OCI-LY1 (cell line): ENCODE data around the gene LPCAT1.

Source experiments
- H2AFZ ChIP-seq: fragments of 200-600 bp; sonication (generic), shearing (Covaris generic); 2 replicates; pipeline ENCODE4 v1.6.0; 2014; ENCODE audit warnings: antibody characterized with exemption, mild to moderate bottlenecking, low read length
- H3F3A ChIP-seq: fragments of 200-600 bp; sonication (generic), shearing (Covaris generic); 2 replicates; pipeline ENCODE4 v1.6.0; 2014; ENCODE audit warnings: mild to moderate bottlenecking, antibody characterized with exemption, low read length, moderate library complexity; ENCODE audit not compliant: insufficient read depth
- H3K27ac ChIP-seq: fragments of 200-600 bp; sonication (generic); 2 replicates; pipeline ENCODE4 v1.5.1; 2014; ENCODE audit warnings: low read length, mixed run types, mild to moderate bottlenecking, low read depth; ENCODE audit not compliant: poor library complexity, severe bottlenecking
- H3K27me3 ChIP-seq: fragments of 200-600 bp; sonication (generic); 2 replicates; pipeline ENCODE4 v1.6.0; 2014; ENCODE audit warnings: antibody characterized with exemption, mild to moderate bottlenecking, low read length, moderate library complexity; ENCODE audit not compliant: insufficient read depth
- H3K36me3 ChIP-seq: fragments of 200-600 bp; sonication (generic); 2 replicates; pipeline ENCODE4 v1.6.1; 2014; ENCODE audit warnings: mild to moderate bottlenecking, antibody characterized with exemption, low read length, moderate library complexity, mixed read lengths; ENCODE audit not compliant: insufficient read depth
- H3K4me1 ChIP-seq: fragments of 200-600 bp; sonication (generic); 2 replicates; pipeline ENCODE4 v1.5.1; 2014; ENCODE audit warnings: mild to moderate bottlenecking, low read length, moderate library complexity; ENCODE audit not compliant: insufficient read depth, severe bottlenecking
- H3K4me2 ChIP-seq: fragments of 200-600 bp; sonication (generic), shearing (Covaris generic); 2 replicates; pipeline ENCODE4 v1.6.1; 2014; ENCODE audit warnings: low read length
- H3K4me3 ChIP-seq: fragments of 200-600 bp; sonication (generic); 2 replicates; pipeline ENCODE4 v1.5.1; 2014; ENCODE audit warnings: low read length, low read depth, mild to moderate bottlenecking, mixed read lengths; ENCODE audit not compliant: poor library complexity, severe bottlenecking
- H3K79me2 ChIP-seq: fragments of 200-600 bp; shearing (Covaris generic); 2 replicates; pipeline ENCODE4 v1.6.1; 2016; ENCODE audit warnings: mixed run types, low read length, mixed read lengths; ENCODE audit not compliant: insufficient read depth
- H3K9ac ChIP-seq: fragments of 200-600 bp; sonication (generic), shearing (Covaris generic); 2 replicates; pipeline ENCODE4 v1.6.1; 2014; ENCODE audit warnings: mild to moderate bottlenecking, low read length, mixed read lengths
- H3K9me2 ChIP-seq: fragments of 200-600 bp; sonication (generic), shearing (Covaris generic); 2 replicates; pipeline ENCODE4 v1.6.1; 2014; ENCODE audit warnings: low read depth, mild to moderate bottlenecking, low read length, mixed read lengths
- H3K9me3 ChIP-seq: fragments of 200-600 bp; shearing (Covaris generic); 2 replicates; pipeline ENCODE4 v1.6.1; 2014; ENCODE audit warnings: low read length, mixed read lengths
- H4K20me1 ChIP-seq: fragments of 200-600 bp; sonication (generic), shearing (Covaris generic); 2 replicates; pipeline ENCODE4 v1.6.0; 2016; ENCODE audit warnings: mild to moderate bottlenecking, low read length; ENCODE audit not compliant: insufficient read depth
- EZH2 ChIP-seq: fragments of 200-600 bp; sonication (generic), shearing (Covaris generic); IDR thresholded peaks from 2 replicates; pipeline ENCODE4 v1.8.0; 2017; ENCODE audit warnings: borderline replicate concordance, mixed run types, mild to moderate bottlenecking, antibody characterized with exemption, low read length, moderate library complexity, mixed read lengths
- TF ChIP-seq, protein P1 (sequence below): fragments of 200-600 bp; sonication (generic), shearing (Covaris generic); IDR thresholded peaks from 2 replicates; pipeline ENCODE4 v1.5.1; 2017; ENCODE audit warnings: mild to moderate bottlenecking, antibody characterized with exemption, low read length, moderate library complexity, mixed read lengths

LPCAT1 gene

DNA sequence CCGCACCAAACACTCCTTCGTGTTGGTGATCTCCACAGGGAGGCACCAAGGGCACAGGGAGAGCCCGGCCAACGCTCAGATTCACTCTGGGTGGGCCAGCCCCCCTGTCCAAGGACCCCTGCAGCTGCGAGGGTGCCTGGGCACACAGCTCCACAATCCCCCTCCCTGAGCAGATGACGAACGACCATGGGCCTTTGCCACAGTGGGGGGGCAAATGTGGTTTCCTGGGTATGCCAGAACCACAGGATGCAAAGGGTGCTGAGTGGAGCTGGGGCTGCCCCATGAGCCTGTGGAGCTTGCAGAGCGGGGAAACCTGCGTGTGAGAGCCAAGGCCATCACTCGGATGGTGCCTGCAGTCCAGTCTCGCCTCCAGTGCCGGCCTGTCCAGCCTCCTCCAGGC, 31.0 kb downstream of the LPCAT1 start:
- Histone ChIP-seq H3F3A (no peaks in the 10 kb centered on the region), H3K79me2 (no peaks in the 10 kb centered on the region), H3K9ac (no peak overlapping the region), H3K9me3 (no peaks in the 10 kb centered on the region), H3K27ac (no peak overlapping the region), H3K9me2 (no peaks in the 10 kb centered on the region), H3K4me1 (peaks cover 17% of the 10 kb centered on the region), H3K4me2 (no peak overlapping the region), H3K4me3 (no peak overlapping the region), H4K20me1 (no peaks in the 10 kb centered on the region), H2AFZ (no peak overlapping the region), H3K36me3 (peaks cover 27% of the 10 kb centered on the region), H3K27me3 (no peaks in the 10 kb centered on the region)
- TF ChIP-seq EZH2: no peak
- TF ChIP-seq, protein P1, sequence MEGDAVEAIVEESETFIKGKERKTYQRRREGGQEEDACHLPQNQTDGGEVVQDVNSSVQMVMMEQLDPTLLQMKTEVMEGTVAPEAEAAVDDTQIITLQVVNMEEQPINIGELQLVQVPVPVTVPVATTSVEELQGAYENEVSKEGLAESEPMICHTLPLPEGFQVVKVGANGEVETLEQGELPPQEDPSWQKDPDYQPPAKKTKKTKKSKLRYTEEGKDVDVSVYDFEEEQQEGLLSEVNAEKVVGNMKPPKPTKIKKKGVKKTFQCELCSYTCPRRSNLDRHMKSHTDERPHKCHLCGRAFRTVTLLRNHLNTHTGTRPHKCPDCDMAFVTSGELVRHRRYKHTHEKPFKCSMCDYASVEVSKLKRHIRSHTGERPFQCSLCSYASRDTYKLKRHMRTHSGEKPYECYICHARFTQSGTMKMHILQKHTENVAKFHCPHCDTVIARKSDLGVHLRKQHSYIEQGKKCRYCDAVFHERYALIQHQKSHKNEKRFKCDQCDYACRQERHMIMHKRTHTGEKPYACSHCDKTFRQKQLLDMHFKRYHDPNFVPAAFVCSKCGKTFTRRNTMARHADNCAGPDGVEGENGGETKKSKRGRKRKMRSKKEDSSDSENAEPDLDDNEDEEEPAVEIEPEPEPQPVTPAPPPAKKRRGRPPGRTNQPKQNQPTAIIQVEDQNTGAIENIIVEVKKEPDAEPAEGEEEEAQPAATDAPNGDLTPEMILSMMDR: no peak

- Histone ChIP-seq H3K9me2 (no peaks in the 10 kb centered on the region), H3K79me2 (no peaks in the 10 kb centered on the region), H3K27ac (no peak overlapping the region), H3K4me2 (no peak overlapping the region), H3K9me3 (no peaks in the 10 kb centered on the region), H4K20me1 (no peaks in the 10 kb centered on the region), H3K36me3 (peaks cover 48% of the 10 kb centered on the region), H3K9ac (no peak overlapping the region), H3F3A (no peaks in the 10 kb centered on the region), H3K4me1 (peaks cover 19% of the 10 kb centered on the region), H3K27me3 (no peaks in the 10 kb centered on the region), H2AFZ (no peak overlapping the region), H3K4me3 (no peak overlapping the region)
- no peak for TF ChIP-seq EZH2
- TF ChIP-seq, protein P1: no peak
These were observed 33.4 kb downstream of the LPCAT1 start for GRCh38 chr5:1490376-1490775.

DNA sequence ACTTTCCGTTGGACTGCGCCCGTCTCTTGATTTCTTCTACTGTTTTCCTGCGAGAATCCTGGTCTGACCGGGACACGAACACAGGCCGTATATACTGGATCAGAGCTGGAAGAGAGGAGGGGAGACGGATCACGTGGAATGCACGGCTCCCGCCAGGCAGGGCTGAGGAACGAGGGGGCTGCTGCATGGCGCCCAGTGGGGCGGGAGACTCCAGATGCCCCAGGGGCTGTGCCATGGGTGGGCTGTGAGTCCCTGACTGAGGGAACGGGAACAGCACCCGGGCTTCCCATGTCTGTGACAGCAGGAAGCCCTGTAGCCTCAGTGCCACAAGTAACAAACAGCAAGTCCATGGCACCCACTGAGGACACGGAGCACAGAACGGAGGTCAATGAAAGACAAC, 34.0 kb downstream of the LPCAT1 start:
- no peak overlapping the region for H3K4me2 ChIP-seq
- H3K4me3 ChIP-seq: no peak overlapping the region
- H4K20me1 ChIP-seq: no peaks in the 10 kb centered on the region
- no peaks in the 10 kb centered on the region for H3K27me3 ChIP-seq
- H3K79me2 ChIP-seq: no peaks in the 10 kb centered on the region
- H3K4me1 ChIP-seq: peaks cover 19% of the 10 kb centered on the region
- no peaks in the 10 kb centered on the region for H3F3A ChIP-seq
- no peak overlapping the region for H3K27ac ChIP-seq
- H3K9me3 ChIP-seq: no peaks in the 10 kb centered on the region
- peaks cover 49% of the 10 kb centered on the region for H3K36me3 ChIP-seq
- TF ChIP-seq, protein P1: no peak
- no peak for TF ChIP-seq EZH2
- H3K9ac ChIP-seq: no peak overlapping the region
- no peak overlapping the region for H2AFZ ChIP-seq
- H3K9me2 ChIP-seq: no peaks in the 10 kb centered on the region
